Cardiac ventricle fibroblast (primary cell): ENCODE measurements around the gene DDX50. TPM values are rescaled to one million over a fixed set of nuclear protein-coding genes. Genes with fewer than 3 reads are reported as not detected.

Experiments
- total RNA-seq: library from RNA; depleted of rRNA; stranded (reverse); fragments of >200 nt; gene quantifications from 2 replicates; pipeline ENCODE4 v1.2.3, GENCODE V29; 2015

The DDX50 gene, protein sequence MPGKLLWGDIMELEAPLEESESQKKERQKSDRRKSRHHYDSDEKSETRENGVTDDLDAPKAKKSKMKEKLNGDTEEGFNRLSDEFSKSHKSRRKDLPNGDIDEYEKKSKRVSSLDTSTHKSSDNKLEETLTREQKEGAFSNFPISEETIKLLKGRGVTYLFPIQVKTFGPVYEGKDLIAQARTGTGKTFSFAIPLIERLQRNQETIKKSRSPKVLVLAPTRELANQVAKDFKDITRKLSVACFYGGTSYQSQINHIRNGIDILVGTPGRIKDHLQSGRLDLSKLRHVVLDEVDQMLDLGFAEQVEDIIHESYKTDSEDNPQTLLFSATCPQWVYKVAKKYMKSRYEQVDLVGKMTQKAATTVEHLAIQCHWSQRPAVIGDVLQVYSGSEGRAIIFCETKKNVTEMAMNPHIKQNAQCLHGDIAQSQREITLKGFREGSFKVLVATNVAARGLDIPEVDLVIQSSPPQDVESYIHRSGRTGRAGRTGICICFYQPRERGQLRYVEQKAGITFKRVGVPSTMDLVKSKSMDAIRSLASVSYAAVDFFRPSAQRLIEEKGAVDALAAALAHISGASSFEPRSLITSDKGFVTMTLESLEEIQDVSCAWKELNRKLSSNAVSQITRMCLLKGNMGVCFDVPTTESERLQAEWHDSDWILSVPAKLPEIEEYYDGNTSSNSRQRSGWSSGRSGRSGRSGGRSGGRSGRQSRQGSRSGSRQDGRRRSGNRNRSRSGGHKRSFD
- total RNA-seq = 29.3 and 31.2 TPM in 2 replicates

DNA sequence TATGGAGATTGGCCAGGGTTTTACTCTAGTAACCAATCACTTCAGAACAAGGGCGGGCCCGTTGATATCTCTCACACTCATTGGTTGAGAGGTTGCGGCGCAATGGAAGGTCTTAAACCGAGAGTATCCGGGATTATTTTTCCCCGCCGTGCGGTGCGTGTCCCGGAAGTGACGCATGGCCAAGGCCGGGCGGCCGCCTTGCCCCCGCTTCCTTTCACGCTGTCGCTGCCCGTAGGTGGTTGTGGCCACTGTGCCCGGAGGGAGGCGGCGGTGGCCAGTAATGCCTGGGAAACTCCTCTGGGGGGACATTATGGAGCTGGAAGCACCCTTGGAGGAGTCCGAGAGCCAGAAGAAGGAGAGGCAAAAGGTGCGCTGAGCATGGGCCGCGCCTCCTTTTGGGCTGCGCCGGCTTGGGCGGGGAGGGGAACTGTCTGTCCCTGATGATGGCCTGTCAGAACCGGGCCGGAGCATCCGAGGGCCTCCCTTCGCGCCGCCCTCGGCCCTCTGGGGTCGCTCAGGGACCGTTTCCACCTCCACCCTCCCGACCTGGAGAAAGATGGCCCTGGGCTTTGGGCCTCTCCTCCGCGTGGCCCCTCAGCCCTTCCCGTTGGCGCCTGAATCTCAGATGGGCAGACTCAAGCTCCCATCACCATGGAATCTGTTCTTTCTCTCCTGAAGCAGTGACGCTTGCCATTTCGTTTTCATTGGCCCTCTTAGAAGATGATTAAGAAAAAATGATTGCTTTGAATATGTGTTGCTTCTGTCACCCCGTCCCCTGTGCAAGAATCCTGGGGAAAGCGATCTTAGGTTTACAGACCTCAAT, at the start of gene DDX50:
TSS of gene DDX50 (plus strand) at position 211 of the 823 bp plus-strand sequence. CDS start at position 281, 70 bp downstream.

DNA sequence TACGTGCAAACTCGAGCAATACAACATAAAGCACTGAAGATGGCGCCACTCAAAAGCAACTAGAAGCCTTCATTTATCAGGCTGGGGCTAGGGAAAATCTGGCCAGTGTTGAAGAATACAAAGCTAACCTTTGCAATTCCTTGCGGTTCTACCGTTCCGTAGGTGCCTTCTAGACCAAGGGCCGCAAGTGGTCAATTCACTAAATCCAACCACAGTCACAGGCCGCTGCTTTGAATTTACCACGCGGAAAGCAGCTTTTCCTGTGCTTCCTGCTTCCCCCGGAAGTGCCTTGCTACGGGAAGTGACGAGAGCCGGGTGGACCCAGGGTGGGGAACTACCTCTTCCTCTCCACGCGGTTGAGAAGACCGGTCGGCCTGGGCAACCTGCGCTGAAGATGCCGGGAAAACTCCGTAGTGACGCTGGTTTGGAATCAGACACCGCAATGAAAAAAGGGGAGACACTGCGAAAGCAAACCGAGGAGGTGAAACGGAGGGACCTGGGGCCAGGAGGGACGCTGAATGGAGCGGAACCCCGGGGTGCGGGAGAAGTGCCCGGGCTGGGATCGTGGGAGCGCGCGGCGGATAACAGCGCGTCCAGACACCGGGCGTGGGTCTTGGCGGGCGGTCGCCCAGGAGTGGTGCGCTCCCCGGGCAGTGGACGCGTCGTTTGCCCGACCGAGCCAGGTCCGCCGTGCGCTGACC, 54.9 kb downstream of the DDX50 start, which contains the start of gene DDX21:
TSS of gene DDX21 (plus strand) at position 339 of the 701 bp plus-strand sequence. CDS start at position 395, 56 bp downstream.

DNA sequence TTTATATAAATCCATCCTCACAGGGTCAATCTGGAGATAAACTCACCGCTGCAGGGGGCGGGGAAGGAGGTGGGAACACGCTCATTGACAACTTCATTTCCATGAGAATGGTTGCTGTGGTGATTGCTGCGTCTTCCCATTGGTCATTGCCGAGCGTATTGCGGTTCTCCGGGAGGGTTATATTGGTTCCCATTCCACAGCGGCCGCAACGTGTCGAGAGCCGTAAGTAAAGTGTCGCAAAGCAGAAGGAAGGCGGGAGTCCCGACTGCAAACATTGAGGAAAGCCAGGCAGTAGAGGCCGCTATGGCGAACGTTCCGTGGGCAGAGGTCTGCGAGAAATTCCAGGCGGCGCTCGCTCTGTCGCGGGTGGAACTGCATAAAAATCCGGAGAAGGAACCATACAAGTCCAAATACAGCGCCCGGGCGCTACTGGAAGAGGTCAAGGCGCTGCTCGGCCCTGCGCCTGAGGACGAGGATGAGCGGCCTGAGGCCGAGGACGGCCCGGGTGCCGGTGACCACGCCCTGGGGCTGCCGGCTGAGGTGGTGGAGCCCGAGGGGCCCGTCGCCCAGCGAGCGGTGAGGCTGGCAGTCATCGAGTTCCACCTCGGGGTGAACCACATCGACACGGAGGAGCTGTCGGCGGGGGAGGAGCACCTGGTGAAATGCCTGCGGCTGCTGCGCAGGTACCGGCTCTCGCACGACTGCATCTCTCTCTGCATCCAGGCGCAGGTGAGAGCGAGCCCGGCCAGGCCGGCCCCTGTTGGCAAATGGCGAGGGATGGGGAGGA, 87.6 kb downstream of the DDX50 start, which contains the start of gene KIFBP:
TSS of gene KIFBP (plus strand) at position 274 of the 787 bp plus-strand sequence. CDS start at position 304, 30 bp downstream.

Other genes starting within 250 kb of the DDX50 start
- gene CCAR1, start 180.1 kb upstream of the DDX50 start, total RNA-seq = 29.3 and 41.3 TPM in 2 replicates
- gene STOX1, start 73.8 kb upstream of the DDX50 start, total RNA-seq = 0.50 and 0.64 TPM in 2 replicates
- gene DDX21, start 54.9 kb downstream of the DDX50 start, total RNA-seq = 35.6 and 39.4 TPM in 2 replicates
- 35.8 and 36.4 TPM in 2 replicates for gene KIFBP, start 87.5 kb downstream of the DDX50 start, total RNA-seq
- 245 and 294 TPM in 2 replicates for gene SRGN, start 186.8 kb downstream of the DDX50 start, total RNA-seq
- 26.6 and 27.6 TPM in 2 replicates for gene VPS26A, start 222.9 kb downstream of the DDX50 start, total RNA-seq